K562 treated with DMSO at 1 percent for 24 hours (cell line): ENCODE results near the gene TVP23C. TPM values are rescaled to one million over a fixed set of nuclear protein-coding genes. Genes with fewer than 3 reads are reported as not detected.

Experiments
- total RNA-seq: library from RNA; unstranded; fragments of 300-600 nt; gene quantifications from 2 replicates; pipeline ENCODE4 v1.2.3, GENCODE V29; 2022; ENCODE audit warnings: low read depth; ENCODE audit not compliant: insufficient read depth

The TVP23C gene
- 2.2 and 3.9 TPM in 2 replicates for total RNA-seq

GRCh38 chr17:15563375-15563857 lies at the start of gene TVP23C:
TVP23C (minus strand) TSS chr17:15563483; CDS start chr17:15563448, 35 bp downstream.

GRCh38 chr17:15467592-15467991 lies 95.7 kb downstream of the TVP23C start, which contains the start of gene CDRT4:
CDRT4 (minus strand) TSS chr17:15467621; CDS start chr17:15440238, 27,383 bp downstream.

Other genes with a start within 250 kb of the TVP23C start
- not detected in 2 replicates for gene TEKT3, start 221.9 kb downstream of the TVP23C start, total RNA-seq
- 5.4 and 5.6 TPM in 2 replicates for gene CDRT4, start 95.9 kb downstream of the TVP23C start, total RNA-seq
- gene FBXW10B, start 56.2 kb upstream of the TVP23C start, total RNA-seq, result not detected in 2 replicates
- 9.5 and 13.8 TPM in 2 replicates for gene TRIM16, start 120.8 kb upstream of the TVP23C start, total RNA-seq
- gene ZNF286A, start 136.3 kb upstream of the TVP23C start, total RNA-seq, result 4.1 and 5.3 TPM in 2 replicates
- not detected in 2 replicates for gene TBC1D26, start 168.8 kb upstream of the TVP23C start, total RNA-seq